Nephron (organoid): ENCODE results near the gene CTNND2.

Experiments
- H3K27ac Mint-ChIP-seq, 3 experiments: 2 replicates each; pipeline ENCODE4 v1.8.0; 2020; ENCODE audit warnings: mixed read lengths in 3 of 3, mild to moderate bottlenecking in 2 of 3, moderate library complexity in 1 of 3
- H3K27me3 Mint-ChIP-seq: 2 replicates; pipeline ENCODE4 v1.8.0; 2021; ENCODE audit warnings: low read depth, mild to moderate bottlenecking, moderate library complexity, mixed read lengths
- H3K36me3 Mint-ChIP-seq: 2 replicates; pipeline ENCODE4 v1.8.0; 2020; ENCODE audit warnings: low read depth, mixed read lengths
- H3K4me1 Mint-ChIP-seq: 2 replicates; pipeline ENCODE4 v1.8.0; 2020; ENCODE audit warnings: mixed read lengths
- H3K4me3 Mint-ChIP-seq, 3 experiments: 2 replicates each; pipeline ENCODE4 v1.8.0; 2020; ENCODE audit warnings: mild to moderate bottlenecking in 3 of 3, mixed read lengths in 3 of 3, moderate library complexity in 2 of 3
- H3K9me3 Mint-ChIP-seq: 2 replicates; pipeline ENCODE4 v1.8.0; 2020; ENCODE audit warnings: mixed read lengths
- TF ChIP-seq, protein P1 (sequence below), 3 experiments: fragments of 200-600 bp; sonication (generic); IDR thresholded peaks; one replicate each; pipeline ENCODE4 v1.5.0; 2021; ENCODE audit warnings: antibody characterized with exemption in 3 of 3; ENCODE audit not compliant: unreplicated experiment in 3 of 3

Gene CTNND2

DNA sequence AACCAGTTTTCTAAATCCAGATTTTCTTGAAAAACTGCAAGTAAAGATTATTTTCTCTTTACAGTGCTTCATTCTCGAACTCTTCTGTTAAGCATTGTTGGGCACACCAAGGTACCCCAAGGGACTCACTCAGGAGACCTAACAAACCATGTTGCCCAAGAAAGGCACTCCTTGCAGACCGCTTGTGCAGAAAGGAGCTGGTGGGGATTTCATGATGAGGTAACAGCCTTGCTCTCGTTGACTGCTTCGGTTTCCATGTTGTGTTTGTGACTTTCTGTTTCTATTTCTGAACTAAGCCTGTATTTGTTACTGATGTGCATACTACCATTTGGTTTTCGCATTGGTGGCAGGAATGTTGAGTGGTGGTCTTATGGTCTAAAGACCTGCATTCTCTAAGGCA is 876.6 kb downstream of the CTNND2 start:
- TF ChIP-seq, protein P1, sequence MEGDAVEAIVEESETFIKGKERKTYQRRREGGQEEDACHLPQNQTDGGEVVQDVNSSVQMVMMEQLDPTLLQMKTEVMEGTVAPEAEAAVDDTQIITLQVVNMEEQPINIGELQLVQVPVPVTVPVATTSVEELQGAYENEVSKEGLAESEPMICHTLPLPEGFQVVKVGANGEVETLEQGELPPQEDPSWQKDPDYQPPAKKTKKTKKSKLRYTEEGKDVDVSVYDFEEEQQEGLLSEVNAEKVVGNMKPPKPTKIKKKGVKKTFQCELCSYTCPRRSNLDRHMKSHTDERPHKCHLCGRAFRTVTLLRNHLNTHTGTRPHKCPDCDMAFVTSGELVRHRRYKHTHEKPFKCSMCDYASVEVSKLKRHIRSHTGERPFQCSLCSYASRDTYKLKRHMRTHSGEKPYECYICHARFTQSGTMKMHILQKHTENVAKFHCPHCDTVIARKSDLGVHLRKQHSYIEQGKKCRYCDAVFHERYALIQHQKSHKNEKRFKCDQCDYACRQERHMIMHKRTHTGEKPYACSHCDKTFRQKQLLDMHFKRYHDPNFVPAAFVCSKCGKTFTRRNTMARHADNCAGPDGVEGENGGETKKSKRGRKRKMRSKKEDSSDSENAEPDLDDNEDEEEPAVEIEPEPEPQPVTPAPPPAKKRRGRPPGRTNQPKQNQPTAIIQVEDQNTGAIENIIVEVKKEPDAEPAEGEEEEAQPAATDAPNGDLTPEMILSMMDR (IDR thresholded peaks at IDR 0.05; ENCODE audit: unreplicated experiment in 3 of 3) = no peak
- Mint-ChIP-seq H3K4me1 (no peaks in the 10 kb centered on the region), H3K9me3 (peaks cover 27% of the 10 kb centered on the region), H3K27ac (no peak overlapping the region), H3K27me3 (no peaks in the 10 kb centered on the region), H3K36me3 (peaks cover 10% of the 10 kb centered on the region), H3K4me3 (no peak overlapping the region)

DNA sequence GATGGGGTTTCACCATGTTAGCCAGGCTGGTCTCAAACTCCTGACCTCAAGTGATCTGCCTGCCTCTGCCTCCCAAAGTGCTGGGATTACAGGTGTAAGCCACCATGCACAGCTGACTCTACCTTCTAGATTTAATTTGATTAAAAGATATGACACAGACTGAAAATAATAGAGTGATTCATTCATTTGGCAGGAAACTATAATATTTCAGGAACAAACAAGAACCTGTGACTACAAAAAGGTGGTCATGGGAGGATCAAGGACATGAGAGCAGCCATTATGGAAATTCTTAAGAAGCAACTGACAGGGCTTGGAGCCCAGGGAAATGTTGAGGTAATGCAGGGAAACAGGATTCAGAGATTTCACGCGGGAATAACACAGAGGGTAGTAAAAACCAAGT is 877.7 kb downstream of the CTNND2 start:
- no peaks in the 10 kb centered on the region for H3K4me1 Mint-ChIP-seq
- peaks cover 10% of the 10 kb centered on the region for H3K36me3 Mint-ChIP-seq
- no peak overlapping the region for H3K4me3 Mint-ChIP-seq
- H3K27ac Mint-ChIP-seq = no peak overlapping the region
- no peaks in the 10 kb centered on the region for H3K27me3 Mint-ChIP-seq
- peaks cover 22% of the 10 kb centered on the region for H3K9me3 Mint-ChIP-seq
- TF ChIP-seq, protein P1 (IDR thresholded peaks at IDR 0.05; ENCODE audit: unreplicated experiment in 3 of 3) = no peak

DNA sequence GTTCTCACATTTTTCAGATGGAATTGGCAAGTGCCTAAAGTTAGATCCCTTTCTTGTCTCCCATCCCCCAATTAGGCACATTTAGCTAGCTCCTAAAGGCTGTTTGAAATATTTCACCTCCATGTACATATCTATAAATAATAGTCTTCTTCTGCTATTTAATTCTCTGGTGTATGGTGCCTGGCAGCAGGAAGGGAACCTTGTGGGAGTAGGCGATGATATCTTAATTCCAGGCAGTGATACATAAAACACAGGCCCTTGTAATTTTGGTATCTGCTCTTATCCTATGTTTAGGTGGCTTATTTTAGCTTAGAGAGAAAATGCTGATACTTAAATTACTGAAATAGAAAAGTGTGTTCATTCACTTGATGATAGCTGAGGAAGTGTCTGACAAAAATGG is 880.3 kb downstream of the CTNND2 start:
- no peaks in the 10 kb centered on the region for H3K4me1 Mint-ChIP-seq
- H3K27ac Mint-ChIP-seq = no peak overlapping the region

DNA sequence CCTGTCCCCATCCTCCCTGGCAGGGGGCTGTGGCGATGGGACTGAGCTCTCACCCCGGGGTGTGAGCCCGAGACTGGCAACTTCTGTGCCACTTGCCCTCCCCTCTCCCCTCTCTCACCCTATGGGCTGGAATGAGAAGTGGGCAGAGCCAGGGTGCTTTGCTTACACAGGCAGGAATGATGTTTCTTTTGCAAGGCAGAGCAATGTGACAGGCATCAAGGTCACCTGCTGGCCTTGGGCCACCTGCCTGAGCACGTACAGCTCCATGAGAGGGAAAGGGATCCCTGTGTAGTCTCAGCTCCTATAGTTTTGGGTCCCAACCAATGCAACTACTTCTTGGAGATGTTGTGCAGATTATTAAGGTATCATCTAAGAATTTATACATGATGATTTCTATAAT is 890.5 kb downstream of the CTNND2 start:
- Mint-ChIP-seq H3K4me3 (no peak overlapping the region), H3K27ac (no peak overlapping the region), H3K27me3 (no peaks in the 10 kb centered on the region), H3K36me3 (no peaks in the 10 kb centered on the region), H3K4me1 (no peaks in the 10 kb centered on the region), H3K9me3 (peaks cover 2% of the 10 kb centered on the region)
- TF ChIP-seq, protein P1 (IDR thresholded peaks at IDR 0.05; ENCODE audit: unreplicated experiment in 3 of 3) = no peak

More for the DNA sequence above, 880.3 kb downstream of the CTNND2 start:
- Mint-ChIP-seq H3K9me3 (peaks cover 2% of the 10 kb centered on the region), H3K4me3 (no peak overlapping the region), H3K36me3 (no peaks in the 10 kb centered on the region), H3K27me3 (no peaks in the 10 kb centered on the region)
- TF ChIP-seq, protein P1 (IDR thresholded peaks at IDR 0.05; ENCODE audit: unreplicated experiment in 3 of 3) = no peak

DNA sequence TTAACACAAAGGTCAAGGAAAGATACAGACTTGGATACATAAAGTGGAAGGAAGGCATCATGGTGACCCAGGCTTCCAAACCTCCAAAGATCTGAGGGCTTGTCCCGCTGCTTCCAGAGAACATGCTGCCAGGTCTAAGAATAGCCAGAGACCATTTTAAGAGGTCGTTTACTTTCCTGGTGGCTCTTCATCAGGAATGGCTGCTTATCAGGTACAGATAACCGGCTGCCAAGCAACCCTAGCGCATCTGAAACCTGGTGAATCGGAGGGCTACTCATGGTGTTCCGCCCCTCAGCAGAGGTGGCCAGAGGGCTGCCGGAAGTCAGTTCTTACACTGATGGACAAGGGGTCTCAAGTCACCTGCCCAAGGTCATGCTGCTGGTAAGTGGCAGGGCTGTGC is 892.0 kb downstream of the CTNND2 start:
- H3K4me1 Mint-ChIP-seq = no peaks in the 10 kb centered on the region
- H3K9me3 Mint-ChIP-seq = peaks cover 2% of the 10 kb centered on the region

More for the DNA sequence above, 892.0 kb downstream of the CTNND2 start:
- no peak overlapping the region for H3K4me3 Mint-ChIP-seq
- H3K27me3 Mint-ChIP-seq = no peaks in the 10 kb centered on the region
- H3K27ac Mint-ChIP-seq = no peak overlapping the region
- TF ChIP-seq, protein P1 (IDR thresholded peaks at IDR 0.05; ENCODE audit: unreplicated experiment in 3 of 3) = no peak
- no peaks in the 10 kb centered on the region for H3K36me3 Mint-ChIP-seq
